Ureter (tissue), 1 donor: ENCODE data around the gene CRB1. TPM values are rescaled to one million over a fixed set of nuclear protein-coding genes. Genes with fewer than 3 reads are reported as not detected.

Experiments
- DNase-seq: peaks from one replicate; pipeline ENCODE4 v3.0.0-alpha.2; 2020; ENCODE audit warnings: low spot score
- total RNA-seq: library from RNA; stranded (reverse); gene quantifications from one replicate; pipeline ENCODE4 v1.2.4, GENCODE V29; 2023
- donor health status: DM: yes; HTN: yes; CAD: no.

Gene CRB1
- total RNA-seq, 1 donor from 2014 or later = 0.18 TPM

DNA sequence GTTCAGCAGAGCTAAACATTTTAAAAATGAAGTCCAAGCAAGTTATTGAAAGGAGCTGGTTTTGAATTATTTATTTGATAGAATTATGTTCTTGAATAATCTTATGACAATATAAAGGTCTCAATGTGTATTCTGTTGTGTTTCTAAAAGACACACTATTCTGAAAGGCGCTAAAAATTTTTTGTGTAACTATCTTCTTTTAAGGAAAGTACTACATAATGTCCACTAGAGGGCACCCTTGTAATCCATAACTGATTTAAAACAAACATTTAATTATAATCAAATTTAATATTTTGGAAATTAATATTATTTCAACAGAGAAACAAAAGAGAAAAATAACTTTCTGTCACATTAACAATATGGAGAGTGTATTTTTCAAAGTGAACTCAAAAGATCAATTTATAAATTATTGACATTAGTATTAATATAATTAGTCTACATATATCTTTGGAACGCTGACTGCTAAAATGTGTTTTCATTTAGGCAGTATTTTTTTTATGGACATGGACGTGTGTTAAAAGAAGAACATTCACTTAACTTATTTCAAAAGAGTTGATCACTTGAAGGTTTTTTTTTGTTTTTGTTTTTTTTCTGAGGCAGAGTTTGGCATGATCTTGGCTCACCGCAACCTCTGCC is 258.8 kb downstream of the CRB1 start:
- DNase-seq = no peak

Other genes with a start within 250 kb of the CRB1 start
- not detected for gene F13B, start 201.0 kb upstream of the CRB1 start, total RNA-seq
- gene ASPM, start 121.6 kb upstream of the CRB1 start, total RNA-seq = 0.42 TPM
- 13.4 TPM for gene ZBTB41, start 67.0 kb upstream of the CRB1 start, total RNA-seq